IPS-NIHi7 (cell line): ENCODE data around the gene MAML3.

Source experiments
- DNase-seq: peaks from one replicate; pipeline ENCODE4 v3.0.0; 2012; ENCODE audit warnings: mixed read lengths; ENCODE audit errors: extremely low spot score

Gene MAML3

DNA sequence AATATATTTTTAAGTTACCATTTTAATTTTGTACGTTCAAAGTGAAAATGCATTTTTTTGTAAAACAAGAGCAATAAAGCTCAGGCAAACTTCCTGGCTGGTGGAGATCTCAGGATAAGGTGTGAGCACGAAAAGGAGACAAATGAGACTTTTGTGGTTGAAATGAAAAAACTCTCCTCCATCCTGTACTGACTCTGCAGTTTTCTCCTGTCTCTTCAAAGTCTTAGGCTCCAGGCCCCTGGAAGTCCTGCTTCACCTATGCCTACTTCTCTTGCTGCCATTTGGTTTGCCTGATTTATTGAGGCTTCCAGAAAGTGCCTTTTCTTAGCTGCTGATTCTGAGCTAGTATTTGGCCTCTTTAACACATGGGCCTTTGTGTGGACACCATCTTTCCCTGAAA is 77.7 kb downstream of the MAML3 start:
- DNase-seq: no peak

DNA sequence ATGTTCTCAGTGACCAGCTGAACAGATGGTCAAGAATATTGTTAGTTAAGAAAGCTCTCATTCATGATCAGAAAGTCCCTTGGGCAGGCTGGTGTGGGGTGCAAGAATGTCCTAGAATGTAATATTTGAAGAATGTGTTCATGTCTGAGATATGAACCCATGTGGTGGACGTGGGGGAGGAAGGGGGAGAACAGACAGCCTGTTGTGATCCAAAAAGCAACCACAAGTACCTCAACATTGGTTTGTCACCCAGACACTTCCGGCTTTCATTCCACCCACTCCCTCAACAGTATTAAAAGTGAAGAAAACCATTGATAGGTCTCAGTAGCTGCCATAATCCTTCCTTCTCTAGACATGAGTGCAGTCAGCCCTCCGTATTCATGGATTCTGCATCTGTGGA is 82.2 kb downstream of the MAML3 start:
- DNase-seq: no peak

DNA sequence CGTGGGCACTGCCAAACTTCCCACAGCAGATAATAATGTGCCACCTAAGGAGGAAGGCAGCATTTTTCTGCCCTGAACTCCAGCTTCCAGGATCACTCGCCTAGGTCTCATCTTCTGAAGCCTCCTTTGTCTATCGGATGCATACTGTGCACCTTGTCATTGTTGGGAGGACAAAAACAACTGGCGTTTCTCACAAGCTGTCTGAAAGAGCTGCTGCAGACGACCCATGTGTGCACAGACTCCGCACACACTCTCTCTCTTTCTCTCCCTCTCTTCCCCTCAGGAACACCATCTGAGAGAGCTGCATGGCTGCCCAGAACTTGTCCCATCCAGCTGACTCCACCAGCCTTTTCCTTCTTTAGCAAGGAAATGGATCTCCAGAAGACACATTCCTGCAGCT is 83.0 kb downstream of the MAML3 start:
- DNase-seq: no peak

DNA sequence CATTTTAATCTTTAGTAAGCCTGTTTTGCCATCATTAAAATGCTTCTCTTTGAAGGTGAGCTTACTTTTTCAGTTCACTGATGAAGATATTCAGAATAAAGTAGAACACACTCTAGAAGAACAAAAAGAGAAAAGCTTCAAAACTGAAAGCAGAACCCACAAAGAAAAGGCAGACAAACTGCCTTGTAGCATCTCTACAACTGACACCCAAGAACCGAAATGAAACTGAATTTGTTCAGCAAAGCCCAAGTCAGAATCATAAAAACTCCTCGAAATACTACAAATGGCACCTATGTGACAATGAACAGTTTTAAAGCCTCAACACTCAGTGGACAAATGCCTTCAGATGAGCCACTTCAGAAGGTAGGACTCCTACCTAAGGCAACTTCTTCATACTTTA is 83.6 kb downstream of the MAML3 start:
- no peak for DNase-seq

DNA sequence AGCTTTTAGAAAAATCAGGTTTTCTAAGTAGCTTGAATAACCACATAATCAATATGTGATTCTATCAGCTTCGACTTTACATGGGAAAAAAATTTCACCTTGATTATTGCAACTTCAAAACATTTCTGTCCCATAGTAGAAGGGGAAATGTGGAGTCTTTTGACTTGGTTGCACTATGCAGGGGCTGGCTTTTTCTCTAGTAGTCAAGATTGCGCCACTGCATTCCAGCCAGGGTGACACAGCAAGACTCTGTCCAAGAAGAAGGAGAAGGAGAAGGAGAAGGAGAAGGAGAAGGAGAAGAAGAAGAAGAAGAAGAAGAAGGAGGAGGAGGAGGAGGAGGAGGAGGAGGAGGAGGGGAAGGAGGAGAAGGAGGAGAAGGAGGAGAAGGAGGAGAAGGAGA is 84.9 kb downstream of the MAML3 start:
- no peak for DNase-seq

DNA sequence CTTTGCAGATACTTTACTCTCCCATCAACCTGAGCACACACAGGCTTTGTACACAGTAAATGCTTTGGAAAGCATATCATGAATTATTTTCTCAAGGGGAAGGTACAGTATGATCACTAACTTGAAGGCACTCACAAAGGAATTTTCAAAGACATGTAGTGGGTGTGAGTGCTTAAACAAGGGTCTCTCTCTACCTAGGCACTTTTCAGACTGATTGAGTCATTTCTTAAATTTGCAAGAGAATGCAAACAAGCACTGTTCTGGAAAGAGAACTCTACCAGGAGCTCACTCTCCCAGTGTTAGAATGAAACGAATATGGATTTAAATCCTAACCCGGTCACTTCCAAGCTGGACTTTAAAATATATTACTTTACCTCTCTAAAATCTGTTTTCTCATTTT is 85.7 kb downstream of the MAML3 start:
- no peak for DNase-seq

DNA sequence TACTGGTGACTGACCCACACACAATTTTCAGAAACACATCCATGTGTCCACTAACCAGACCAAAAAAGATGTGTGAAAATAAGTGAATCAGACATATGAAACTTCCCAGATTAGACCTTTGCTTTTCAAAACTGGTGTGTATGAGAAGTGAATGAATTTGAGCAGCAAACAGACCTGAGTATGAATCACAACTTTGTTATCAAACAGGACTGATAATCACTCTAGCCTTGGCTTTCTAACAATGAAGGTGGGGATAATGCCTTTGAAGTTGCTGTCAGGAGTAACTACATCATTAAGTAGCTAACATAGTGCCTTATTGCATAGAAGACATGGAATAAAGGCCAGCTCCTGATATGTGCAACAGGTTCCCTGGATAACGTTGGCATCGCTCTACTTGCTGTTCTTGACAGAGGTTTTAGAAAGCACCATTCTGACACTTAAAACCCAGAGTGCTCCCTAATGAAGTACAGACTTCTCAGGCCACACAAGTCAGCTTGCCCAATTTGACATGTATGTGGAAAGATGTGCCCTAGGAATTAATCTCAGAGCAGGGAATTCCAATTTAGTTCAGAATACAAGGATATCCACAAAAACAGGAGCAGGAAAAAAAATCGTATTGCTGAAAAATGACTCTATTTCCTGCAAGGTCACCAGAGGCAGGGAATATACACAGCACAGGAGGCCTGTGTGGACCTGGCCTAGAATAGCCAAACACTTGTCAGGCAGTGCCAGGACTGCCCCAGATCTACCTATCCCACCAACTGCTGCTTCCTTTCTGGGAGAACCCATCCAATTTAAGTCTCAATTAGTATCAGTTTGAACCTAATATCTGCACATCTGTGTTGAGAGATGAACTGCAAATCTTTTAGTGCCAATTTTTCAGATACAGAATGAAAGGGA is 87.7 kb downstream of the MAML3 start:
- no peak for DNase-seq

DNA sequence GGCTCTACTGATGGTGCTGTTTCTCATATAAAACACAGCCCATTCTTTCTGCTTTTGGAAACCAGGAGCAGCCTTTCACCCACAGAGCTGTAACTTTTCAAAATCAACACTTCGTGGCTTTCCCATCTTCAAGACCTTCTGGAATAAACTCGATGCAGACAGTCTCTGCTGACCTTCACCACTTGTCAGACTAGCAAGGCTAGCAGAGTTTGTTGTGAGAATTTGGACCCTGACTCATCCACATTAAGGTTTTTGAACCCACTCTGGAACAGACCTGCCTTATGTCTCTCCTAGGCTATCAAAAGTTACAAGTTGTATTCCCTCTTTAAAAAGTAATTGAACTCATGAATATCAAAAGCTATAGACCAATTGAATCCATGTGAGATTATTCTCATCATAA is 88.6 kb downstream of the MAML3 start:
- no peak for DNase-seq

DNA sequence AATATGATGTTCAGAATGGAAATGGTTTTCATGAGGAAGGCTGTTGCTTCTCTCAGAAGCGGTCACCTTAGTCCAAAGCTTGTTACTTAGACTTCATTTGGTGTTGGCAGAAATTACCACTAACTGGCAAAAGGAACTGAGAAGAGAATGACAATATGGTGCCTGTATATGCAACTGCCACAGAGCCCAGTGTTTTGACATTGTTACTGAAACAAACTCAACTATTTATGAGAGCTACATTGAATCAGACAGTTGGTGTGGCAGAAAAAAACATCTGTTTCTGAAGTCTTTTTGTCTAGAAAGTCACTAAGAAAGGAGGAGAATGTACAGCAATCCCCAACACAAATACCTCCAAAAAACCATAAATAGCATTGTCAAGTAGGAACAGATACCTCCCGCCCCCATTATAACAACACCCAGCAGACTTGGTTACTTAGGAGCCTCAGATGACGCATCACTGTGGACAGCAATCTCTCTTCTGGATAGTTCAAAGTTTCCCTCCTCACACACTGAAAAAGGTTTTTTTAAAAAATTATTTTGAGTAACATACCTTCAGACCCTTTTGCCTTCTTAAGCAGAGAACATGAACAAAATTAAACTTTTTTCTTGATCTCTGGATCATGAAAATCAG is 92.2 kb downstream of the MAML3 start:
- no peak for DNase-seq

DNA sequence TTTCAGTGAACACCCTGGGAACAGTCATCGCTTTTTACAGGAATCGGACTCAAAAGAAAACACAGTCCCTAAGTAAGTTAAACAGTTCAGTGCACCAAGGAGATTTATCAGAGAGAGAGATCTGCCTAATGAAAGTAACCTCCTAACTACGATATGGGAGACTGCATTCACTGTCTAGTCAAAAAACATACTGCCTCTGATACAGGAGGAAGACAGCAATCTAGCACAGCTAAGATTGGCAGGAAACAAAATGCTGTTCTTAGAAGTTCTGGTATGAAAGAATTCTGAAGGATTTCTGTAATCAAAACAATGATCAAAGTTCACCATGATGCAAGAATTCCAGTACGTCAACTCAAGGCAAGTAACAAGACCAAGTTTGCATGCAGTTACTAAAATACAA is 92.8 kb downstream of the MAML3 start:
- no peak for DNase-seq

DNA sequence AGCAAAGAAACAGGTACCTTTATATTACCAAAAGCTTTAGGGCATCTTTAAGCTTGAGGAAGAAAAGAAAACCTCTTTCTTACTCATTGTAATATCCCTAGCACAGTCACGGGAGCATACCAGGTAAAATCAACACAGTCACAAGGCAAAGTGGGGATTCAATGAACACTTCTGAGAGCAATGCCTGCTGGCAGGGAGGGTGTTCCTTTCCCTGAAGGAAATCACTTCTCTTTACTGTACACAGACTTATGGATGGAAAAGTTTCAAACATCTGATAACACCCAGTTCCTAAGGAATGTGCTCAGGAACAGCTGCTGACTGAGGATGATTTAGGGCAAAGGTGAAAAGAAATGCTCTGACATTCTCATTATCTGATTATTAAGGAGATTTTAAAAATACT is 94.8 kb downstream of the MAML3 start:
- no peak for DNase-seq

DNA sequence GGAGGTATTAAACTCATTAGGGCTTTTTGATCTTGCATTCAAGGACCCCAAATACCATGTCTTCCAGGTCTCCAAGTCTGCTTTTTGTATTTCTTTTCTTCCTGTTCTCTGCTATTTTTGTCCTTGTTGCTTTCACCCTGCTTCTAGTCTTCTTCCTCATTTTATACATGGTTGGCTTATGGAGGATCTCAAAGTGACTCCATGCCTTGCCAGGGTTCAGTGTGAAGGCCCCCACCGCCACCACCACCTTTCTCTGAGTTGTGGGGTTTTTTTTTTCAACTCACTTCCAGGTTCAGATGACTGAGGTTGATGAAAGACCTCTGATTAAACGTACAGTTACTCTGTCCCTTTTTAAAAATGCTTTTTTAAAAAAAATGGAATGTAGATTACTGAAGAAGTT is 96.3 kb downstream of the MAML3 start:
- no peak for DNase-seq

DNA sequence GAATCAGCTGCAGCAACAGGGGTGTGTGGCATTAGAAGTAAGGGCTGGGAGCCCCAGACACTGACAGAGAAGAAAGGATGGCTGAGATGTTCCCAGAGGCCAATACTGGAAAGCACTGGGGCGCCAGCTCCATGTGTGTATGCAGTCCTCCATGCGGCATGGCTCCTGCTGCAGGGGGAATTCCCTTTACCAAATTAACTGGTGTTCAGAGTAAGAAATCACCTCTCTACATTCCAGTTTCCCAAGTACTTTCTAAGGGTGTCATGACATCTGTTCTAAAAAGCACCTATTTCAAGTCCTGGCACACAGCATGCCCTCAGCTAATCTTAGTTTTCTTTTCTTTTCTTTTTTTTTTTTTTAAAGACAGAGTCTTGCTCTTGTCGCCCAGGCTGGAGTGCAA is 98.0 kb downstream of the MAML3 start:
- no peak for DNase-seq

DNA sequence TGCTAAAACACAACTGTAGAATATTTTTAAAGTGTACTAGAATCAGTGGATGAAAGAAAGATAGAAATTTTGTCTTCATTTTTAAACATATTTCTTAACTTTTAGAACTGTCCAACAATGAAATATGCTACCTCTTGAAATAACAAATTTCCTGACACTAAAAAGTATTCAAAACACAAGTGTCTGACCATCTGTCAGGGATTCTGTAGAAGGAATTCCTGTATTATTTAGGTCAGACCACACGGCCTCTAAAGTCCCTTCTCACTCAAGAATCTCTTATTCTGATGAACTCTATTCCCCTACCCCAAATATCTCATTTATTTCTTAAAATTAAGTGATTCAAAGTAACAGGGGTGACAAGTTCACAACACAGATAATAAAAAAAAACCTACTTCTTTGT is 99.1 kb downstream of the MAML3 start:
- DNase-seq: no peak

DNA sequence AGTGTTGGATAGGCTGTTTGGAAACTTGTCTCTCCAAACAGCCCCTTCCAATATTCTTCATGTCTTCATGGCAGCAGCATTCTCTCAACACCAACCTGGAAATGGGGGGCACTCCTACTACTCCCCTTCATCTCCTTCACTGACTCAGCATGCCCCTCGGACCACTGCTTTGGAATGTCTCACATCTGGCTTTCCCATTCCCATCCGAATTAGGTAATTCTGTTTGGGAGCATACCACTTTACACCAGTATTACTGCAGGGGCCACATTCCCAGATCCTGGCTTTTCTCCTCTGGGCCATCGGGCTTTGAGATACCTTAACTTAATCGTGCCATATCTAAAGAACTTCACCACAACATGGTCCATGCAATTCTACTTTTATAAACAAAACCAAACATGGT is 100.8 kb downstream of the MAML3 start:
- DNase-seq: no peak

DNA sequence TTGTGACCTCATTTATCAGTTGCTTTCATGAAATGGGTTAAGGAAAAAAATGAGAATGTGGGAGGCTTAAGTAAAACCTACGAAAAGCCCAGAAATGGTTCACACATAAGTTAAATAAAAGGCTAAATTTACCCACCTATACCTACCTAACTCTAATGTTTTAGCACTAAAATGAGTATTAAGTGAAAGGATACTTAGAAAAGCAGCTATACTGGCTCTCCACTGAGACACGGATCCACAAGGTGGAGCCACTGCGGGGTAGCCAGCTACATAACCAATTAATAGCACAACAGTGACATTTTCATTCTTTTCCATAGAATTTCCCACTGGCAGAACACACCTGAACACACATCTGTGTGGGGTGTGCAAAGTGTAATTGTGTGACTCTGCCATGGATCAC is 101.9 kb downstream of the MAML3 start:
- peak; percentile 28 for DNase-seq

DNA sequence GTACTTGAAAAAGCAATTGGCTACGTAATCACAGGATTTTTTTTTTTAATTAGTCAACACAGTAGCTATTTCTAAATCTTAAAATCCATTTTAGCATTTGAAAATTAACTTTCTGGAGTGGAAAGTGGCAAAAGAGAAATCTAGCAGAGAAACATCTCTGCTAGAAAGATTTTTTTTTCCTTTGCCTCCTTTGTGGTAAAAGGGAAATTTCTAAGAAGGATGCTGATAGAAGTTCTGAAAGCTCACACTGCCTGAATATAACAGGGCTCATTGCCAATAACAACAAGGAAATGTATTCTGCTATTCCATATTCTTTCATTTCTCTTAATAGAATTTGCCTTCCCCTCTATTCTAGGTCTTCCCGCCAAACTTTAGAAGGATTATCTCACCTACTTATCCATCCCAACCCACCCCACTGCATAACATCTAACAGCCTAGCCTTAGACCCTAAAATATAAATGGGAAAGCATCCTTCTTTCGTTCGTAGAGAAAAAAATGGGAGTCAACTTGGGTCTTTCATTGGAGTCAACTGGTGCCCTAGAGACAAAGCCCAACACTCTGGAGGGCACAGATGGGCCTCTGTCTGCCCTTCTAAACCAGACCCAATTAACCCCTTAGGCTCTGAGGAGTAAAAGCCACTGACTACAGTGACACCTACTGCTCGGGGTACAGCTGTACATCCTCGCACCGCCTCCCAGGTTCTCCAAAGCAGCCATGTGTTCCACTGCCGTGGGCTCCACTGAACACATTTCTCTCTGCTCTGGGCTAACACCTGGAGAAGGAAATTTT is 103.9 kb downstream of the MAML3 start:
- peak; percentile 67 for DNase-seq

DNA sequence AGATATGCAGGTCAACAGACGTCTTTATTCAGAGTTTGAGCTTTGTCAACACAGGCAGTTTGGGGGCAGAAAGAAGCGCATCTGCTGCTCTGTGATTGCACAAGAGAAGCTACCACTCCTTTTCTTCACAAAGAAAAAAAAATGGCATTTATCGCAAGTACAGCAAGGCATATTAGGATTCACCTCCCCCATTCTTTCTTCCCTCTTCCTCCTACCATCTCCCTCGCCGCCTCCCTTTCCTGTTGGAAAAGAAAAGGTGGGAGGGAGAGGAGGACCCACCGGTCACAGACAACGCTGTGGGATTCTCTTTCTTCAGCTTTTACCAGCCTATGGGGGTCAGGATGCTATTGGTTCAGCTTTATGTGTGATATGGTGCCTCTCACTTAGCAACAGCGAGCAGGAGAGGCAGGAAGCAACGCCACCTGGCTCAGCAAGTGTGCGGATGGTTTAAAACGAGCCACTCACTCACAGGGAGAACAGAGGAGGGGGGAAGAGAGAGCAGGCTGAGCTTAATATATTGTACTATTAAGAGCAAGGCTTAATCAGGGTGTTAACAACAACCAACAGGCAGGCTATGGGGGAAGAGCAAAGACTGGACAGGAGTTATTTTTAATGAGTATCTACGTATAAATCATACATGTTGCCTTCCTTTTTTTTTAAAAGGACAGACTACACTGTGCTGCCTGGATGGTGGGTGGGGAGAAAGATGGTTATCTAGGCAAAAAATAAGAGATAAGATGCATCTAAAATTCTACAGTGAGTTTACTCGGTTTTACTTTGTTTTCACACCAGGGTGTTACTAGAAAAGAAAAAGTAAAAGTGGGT is 104.7 kb downstream of the MAML3 start:
- peak; percentile 70 for DNase-seq

DNA sequence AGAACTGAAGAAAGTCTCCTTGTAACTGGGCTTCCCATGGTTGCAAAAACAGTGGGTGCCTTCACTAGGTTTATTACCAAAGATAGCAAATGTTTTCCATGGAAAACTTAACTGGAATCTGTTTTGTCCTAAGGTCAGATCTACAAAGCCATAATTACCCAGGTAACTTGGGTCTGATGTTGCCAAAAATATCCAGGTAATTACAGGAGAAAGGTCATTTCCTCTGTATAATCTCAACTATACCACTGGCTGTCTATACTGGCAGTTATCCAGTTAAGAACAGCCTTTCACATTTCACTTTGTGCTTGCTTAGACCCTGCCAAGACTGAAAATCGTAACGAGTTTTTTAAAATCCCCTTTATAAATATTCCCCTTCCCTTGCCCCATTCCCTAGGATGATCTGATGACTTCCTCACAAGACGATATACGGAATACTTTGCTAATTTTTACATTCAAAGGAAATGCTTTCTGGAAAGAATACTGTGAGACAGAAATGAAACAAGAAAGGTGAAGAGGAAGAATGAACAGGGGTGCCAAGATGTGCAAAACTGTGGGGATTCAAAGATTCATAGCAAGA is 105.5 kb downstream of the MAML3 start:
- DNase-seq: no peak

DNA sequence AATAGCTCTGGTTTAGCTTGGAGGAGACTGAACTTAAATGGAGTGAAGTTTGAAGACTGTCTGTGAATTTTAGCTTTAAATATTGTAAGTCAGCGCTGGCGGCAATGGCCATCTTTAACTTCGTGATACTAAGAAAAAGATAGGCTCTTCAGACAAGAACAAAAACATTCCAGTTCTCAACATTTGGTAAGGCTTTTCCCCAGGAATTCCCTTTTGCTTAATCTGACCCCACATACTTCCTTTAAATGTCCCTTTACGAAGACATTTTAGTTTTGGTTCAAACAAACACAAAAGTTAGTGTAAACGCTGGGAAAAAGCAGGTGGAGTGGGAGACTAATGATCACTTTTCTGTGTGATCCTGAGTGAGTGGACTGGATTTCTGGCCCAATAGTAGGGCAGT is 106.2 kb downstream of the MAML3 start:
- no peak for DNase-seq

DNA sequence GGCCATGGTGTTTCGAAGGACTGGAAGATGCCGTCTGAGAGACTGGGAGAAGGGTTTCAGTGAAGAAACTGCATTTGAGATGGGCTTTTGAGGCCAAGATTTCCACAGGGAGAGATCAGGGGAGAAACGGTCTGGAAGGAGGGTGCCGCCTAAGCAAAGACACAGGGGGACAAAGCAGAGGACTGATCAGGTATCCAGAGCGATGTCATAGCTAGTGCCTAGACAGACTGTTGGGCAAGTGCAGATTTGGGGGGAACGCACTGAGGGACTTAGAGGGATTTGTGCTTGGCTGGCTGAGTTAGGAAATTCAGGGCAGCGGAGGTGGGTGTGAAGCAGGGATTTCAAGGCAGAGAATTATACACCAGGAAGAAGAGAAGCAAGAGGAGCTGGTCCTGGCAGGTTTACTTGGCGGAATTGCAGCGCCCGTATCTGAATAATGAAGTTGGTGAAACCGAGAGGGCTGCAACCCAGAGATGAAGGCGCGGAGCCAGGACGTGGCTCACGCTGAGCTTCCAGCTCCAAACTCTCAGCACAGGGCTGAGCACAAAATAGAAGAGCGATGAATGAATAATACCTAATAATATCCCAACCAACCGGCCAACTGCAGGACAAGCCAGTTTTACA is 106.9 kb downstream of the MAML3 start:
- no peak for DNase-seq
